Measurements from ENCODE around the gene RNF114.

Gene RNF114

DNA sequence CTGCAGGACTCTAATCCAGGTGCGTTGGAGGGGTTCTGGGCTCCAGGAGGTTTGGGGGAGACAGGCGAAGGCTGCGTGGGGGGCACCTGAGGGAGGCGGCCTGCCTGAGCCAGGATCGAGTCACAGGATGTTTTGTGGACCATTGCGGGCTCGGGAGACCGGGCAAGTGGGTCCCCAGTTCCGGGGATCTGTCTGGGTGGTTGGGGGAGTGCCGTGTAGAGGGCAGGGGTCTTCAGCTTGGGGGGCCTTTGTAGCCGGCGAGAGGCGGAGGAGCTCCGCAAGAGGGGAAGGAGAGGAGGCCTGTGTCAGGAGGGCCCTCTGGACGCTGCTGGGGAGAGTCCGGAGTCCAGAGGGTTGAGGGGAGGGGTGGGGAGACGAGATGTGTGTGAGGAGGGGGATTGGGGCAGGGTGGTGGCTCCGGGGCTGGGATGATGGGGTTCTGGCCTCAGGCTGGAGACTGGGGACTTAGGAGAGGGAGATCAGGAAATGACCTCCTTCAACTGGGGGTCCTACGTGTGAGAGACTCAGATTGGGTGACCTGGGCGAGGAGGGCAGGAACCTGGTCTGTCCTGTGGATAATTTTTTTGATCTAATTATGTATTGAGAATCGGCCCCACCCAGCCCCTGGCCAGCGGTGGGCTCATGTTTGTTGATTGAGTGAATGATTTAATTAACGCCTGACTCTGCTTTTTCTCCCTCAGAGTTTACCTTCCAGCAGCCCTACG is 47.1 kb downstream of the RNF114 start:
- no peak for DNase-seq (ENCODE audit: low read depth)
- peak overlapping the region; percentile 89 for H3K4me3 ChIP-seq (ENCODE audit: control insufficient read depth, low read depth, low read length)
- TF ChIP-seq, protein P1, sequence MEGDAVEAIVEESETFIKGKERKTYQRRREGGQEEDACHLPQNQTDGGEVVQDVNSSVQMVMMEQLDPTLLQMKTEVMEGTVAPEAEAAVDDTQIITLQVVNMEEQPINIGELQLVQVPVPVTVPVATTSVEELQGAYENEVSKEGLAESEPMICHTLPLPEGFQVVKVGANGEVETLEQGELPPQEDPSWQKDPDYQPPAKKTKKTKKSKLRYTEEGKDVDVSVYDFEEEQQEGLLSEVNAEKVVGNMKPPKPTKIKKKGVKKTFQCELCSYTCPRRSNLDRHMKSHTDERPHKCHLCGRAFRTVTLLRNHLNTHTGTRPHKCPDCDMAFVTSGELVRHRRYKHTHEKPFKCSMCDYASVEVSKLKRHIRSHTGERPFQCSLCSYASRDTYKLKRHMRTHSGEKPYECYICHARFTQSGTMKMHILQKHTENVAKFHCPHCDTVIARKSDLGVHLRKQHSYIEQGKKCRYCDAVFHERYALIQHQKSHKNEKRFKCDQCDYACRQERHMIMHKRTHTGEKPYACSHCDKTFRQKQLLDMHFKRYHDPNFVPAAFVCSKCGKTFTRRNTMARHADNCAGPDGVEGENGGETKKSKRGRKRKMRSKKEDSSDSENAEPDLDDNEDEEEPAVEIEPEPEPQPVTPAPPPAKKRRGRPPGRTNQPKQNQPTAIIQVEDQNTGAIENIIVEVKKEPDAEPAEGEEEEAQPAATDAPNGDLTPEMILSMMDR (IDR thresholded peaks at IDR 0.05; ENCODE audit: control insufficient read depth, insufficient read depth, low read depth, low read length, missing control alignments): no peak

DNA sequence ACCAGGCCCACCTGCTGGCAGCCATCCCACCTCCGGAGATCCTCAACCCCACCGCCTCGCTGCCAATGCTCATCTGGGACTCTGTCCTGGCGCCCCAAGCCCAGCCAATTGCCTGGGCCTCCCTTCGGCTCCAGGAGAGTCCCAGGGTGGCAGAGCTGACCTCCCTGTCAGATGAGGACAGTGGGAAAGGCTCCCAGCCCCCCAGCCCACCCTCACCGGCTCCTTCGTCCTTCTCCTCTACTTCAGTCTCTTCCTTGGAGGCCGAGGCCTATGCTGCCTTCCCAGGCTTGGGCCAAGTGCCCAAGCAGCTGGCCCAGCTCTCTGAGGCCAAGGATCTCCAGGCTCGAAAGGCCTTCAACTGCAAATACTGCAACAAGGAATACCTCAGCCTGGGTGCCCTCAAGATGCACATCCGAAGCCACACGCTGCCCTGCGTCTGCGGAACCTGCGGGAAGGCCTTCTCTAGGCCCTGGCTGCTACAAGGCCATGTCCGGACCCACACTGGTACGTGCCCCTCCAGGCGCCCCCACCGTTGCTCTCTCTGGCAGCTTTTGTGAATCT is 47.7 kb downstream of the RNF114 start:
- no peak for DNase-seq (ENCODE audit: low read depth)
- TF ChIP-seq, protein P1 (IDR thresholded peaks at IDR 0.05; ENCODE audit: control insufficient read depth, insufficient read depth, low read depth, low read length, missing control alignments): no peak
- peak overlapping the region; percentile 89 for H3K4me3 ChIP-seq (ENCODE audit: control insufficient read depth, low read depth, low read length)

GRCh38 chr20:49984426-49985153 is 48.4 kb downstream of the RNF114 start:
- H3K4me3 ChIP-seq (ENCODE audit: control insufficient read depth, low read depth, low read length): peak overlapping the region; percentile 89
- no peak for DNase-seq (ENCODE audit: low read depth)
- TF ChIP-seq, protein P1 (IDR thresholded peaks at IDR 0.05; ENCODE audit: control insufficient read depth, insufficient read depth, low read depth, low read length, missing control alignments): no peak

GRCh38 chr20:49985157-49985556 is 49.0 kb downstream of the RNF114 start:
- TF ChIP-seq, protein P1 (IDR thresholded peaks at IDR 0.05; ENCODE audit: control insufficient read depth, insufficient read depth, low read depth, low read length, missing control alignments): no peak
- H3K4me3 ChIP-seq (ENCODE audit: control insufficient read depth, low read depth, low read length): peak overlapping the region; percentile 89
- no peak for DNase-seq (ENCODE audit: low read depth)

GRCh38 chr20:49985617-49986016 is 49.4 kb downstream of the RNF114 start:
- peak overlapping the region; percentile 20 for H3K4me3 ChIP-seq (ENCODE audit: control insufficient read depth, low read depth, low read length)
- TF ChIP-seq, protein P1 (IDR thresholded peaks at IDR 0.05; ENCODE audit: control insufficient read depth, insufficient read depth, low read depth, low read length, missing control alignments): no peak
- no peak for DNase-seq (ENCODE audit: low read depth)

DNA sequence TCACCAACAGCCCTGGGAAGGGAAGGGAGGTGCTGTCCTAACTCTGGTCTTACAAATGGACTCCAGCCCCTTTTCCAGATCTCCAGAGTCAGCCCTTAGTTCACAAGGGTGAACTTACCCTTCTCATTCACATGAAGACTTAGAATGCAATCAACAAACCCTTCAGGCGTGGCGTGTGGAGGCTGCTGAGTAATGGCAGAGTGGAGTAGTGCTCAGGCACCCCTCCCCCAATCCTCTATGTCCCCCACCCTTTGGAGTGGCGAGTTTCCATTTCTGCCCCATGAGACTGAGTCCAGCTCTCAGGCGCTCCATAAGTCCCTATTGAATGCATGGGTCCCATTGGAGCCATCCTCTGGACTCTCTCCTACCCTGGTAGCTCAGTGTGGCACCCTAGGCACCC is 49.9 kb downstream of the RNF114 start:
- TF ChIP-seq, protein P1 (IDR thresholded peaks at IDR 0.05; ENCODE audit: control insufficient read depth, insufficient read depth, low read depth, low read length, missing control alignments): no peak
- DNase-seq (ENCODE audit: low read depth): no peak
- peak overlapping the region; percentile 20; the same call in 1 of the 2 replicates for H3K4me3 ChIP-seq (ENCODE audit: control insufficient read depth, low read depth, low read length)

Measured in AG09309 (cell line).